Neuronal stem cell (in vitro differentiated cells): ENCODE data around the gene CCSER2.
A peak's percentile ranks its signal among the peaks of the same experiment; 100 is the strongest.
"Not testable (repeated sequence)": the region's sequence is repeated elsewhere in the genome, so short reads cannot be mapped to it uniquely, and the experiment has no call there.

ENCODE experiments used
- DNase-seq: peaks from one replicate; pipeline ENCODE4 v3.0.0-alpha.2; 2013; ENCODE audit warnings: low spot score
- H2AFZ ChIP-seq: one replicate; pipeline ENCODE4 v1.6.1; 2013; ENCODE audit warnings: mild to moderate bottlenecking, low read length, inconsistent platforms
- H2AK5ac ChIP-seq: 2 replicates; pipeline ENCODE4 v1.6.1; 2013; ENCODE audit warnings: low read depth, mild to moderate bottlenecking, inconsistent platforms, low read length, moderate library complexity, mixed read lengths
- H2BK120ac ChIP-seq: 2 replicates; pipeline ENCODE4 v1.6.1; 2013; ENCODE audit warnings: low read depth, mild to moderate bottlenecking, inconsistent platforms, low read length, moderate library complexity, mixed read lengths
- H2BK12ac ChIP-seq: one replicate; pipeline ENCODE4 v1.6.1; 2013; ENCODE audit warnings: low read length, inconsistent platforms
- H2BK15ac ChIP-seq: 2 replicates; pipeline ENCODE4 v1.6.1; 2013; ENCODE audit warnings: mild to moderate bottlenecking, low read length, inconsistent platforms, mixed read lengths
- H2BK5ac ChIP-seq: one replicate; pipeline ENCODE4 v1.6.1; 2013; ENCODE audit warnings: inconsistent platforms, mild to moderate bottlenecking, low read length, moderate library complexity
- H3K14ac ChIP-seq: one replicate; pipeline ENCODE4 v1.6.1; 2013; ENCODE audit warnings: low read length, inconsistent platforms
- H3K18ac ChIP-seq: 2 replicates; pipeline ENCODE4 v1.6.1; 2013; ENCODE audit warnings: low read length, inconsistent platforms
- H3K23ac ChIP-seq: 2 replicates; pipeline ENCODE4 v1.6.1; 2013; ENCODE audit warnings: low read depth, mild to moderate bottlenecking, mixed read lengths, low read length, inconsistent platforms; ENCODE audit not compliant: poor library complexity
- H3K27ac ChIP-seq: replicated peaks from 3 replicates; pipeline ENCODE4 v1.5.1; 2013; ENCODE audit warnings: low read length, inconsistent platforms
- H3K27me3 ChIP-seq, 3 experiments: 2 replicates each; pipeline ENCODE4 v1.6.1; 2013; ENCODE audit warnings: low read length in 3 of 3, mild to moderate bottlenecking in 2 of 3, inconsistent platforms in 1 of 3, low read depth in 1 of 3, mixed read lengths in 1 of 3, moderate library complexity in 1 of 3; ENCODE audit not compliant: control insufficient read depth in 3 of 3, insufficient read depth in 3 of 3
- H3K36me3 ChIP-seq, 2 donors: replicated peaks in 1 of 2; 2 replicates each; pipeline ENCODE4 v1.6.1; 2013; ENCODE audit warnings: low read length in 2 of 2; ENCODE audit not compliant: control insufficient read depth in 2 of 2, insufficient read depth in 2 of 2
- H3K4ac ChIP-seq: 2 replicates; pipeline ENCODE4 v1.6.1; 2013; ENCODE audit warnings: inconsistent platforms, mild to moderate bottlenecking, low read length, moderate library complexity
- H3K4me1 ChIP-seq, 2 donors: 1 replicate in 1 of 2; 2 replicates in 1 of 2; pipeline ENCODE4 v1.6.1; 2013; ENCODE audit warnings: low read length in 2 of 2, low read depth in 1 of 2; ENCODE audit not compliant: control insufficient read depth in 2 of 2, insufficient read depth in 1 of 2
- H3K4me2 ChIP-seq: one replicate; pipeline ENCODE4 v1.6.1; 2013; ENCODE audit warnings: mild to moderate bottlenecking, low read length, inconsistent platforms; ENCODE audit not compliant: insufficient read depth, poor library complexity, severe bottlenecking
- H3K4me3 ChIP-seq, 2 donors: 2 replicates each; pipeline ENCODE4 v1.5.1; 2013; ENCODE audit warnings: low read length in 2 of 2, mild to moderate bottlenecking in 2 of 2, inconsistent platforms in 1 of 2, moderate library complexity in 1 of 2
- H3K79me1 ChIP-seq: one replicate; pipeline ENCODE4 v1.6.1; 2013; ENCODE audit warnings: low read depth, mild to moderate bottlenecking, inconsistent platforms, low read length, moderate library complexity
- H3K9ac ChIP-seq: one replicate; pipeline ENCODE4 v1.6.1; 2013; ENCODE audit warnings: mild to moderate bottlenecking, low read depth, low read length, inconsistent platforms; ENCODE audit not compliant: poor library complexity
- H3K9me3 ChIP-seq, 2 donors: replicated peaks in 1 of 2; 2 replicates each; pipeline versions ENCODE3 to v1.6.1; 2013; ENCODE audit warnings: low read length in 2 of 2, mild to moderate bottlenecking in 2 of 2, inconsistent platforms in 1 of 2, low read depth in 1 of 2, mixed read lengths in 1 of 2, moderate library complexity in 1 of 2; ENCODE audit not compliant: control insufficient read depth in 2 of 2, insufficient read depth in 1 of 2
- H4K8ac ChIP-seq: one replicate; pipeline ENCODE4 v1.6.1; 2013; ENCODE audit warnings: low read depth, mild to moderate bottlenecking, inconsistent platforms, low read length, moderate library complexity
- H4K91ac ChIP-seq: one replicate; pipeline ENCODE4 v1.6.1; 2013; ENCODE audit warnings: low read length, low read depth, mild to moderate bottlenecking, inconsistent platforms; ENCODE audit not compliant: poor library complexity
- WGBS, 2 donors: extraction: QIAGEN DNeasy Blood & Tissue Kit; methylation state at CpG; one replicate each; pipeline ENCODE4 v1.1.7; 2013; ENCODE audit warnings: missing lambda C conversion rate in 2 of 2, mixed read lengths in 1 of 2; ENCODE audit not compliant: insufficient read length in 2 of 2, insufficient replicate concordance in 1 of 2; ENCODE audit errors: extremely low coverage in 2 of 2; 5-methylcytosine and 5-hydroxymethylcytosine counted together

Gene CCSER2

DNA sequence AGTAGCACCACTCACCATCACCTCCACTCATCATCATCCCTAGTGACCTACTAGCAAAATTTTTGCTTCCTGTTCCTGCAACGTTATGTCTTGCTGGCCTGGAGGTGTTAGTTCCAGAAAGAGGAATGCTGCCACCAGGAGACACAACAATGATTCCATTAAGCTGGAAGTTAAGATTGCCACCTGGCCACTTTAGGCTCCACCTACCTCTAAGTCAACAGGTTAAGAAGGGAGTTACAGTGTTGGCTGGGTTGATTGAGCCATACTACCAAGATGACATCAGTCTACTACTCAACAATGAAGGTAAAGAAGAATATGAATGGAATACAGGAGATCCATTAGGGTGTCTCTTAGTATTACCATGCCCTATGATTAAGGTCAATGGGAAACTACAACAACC is 4.8 kb upstream of the CCSER2 start:
- not testable (repeated sequence) for H3K9ac ChIP-seq, H3K18ac ChIP-seq, H3K27ac ChIP-seq, H3K4me1 ChIP-seq, H3K9me3 ChIP-seq, H4K8ac ChIP-seq, H2BK120ac ChIP-seq, H3K36me3 ChIP-seq, H2BK5ac ChIP-seq, H2BK12ac ChIP-seq, H3K4ac ChIP-seq, H2AK5ac ChIP-seq, H2AFZ ChIP-seq, H3K4me3 ChIP-seq, H3K14ac ChIP-seq, H2BK15ac ChIP-seq, H3K4me2 ChIP-seq, H3K27me3 ChIP-seq, DNase-seq, H4K91ac ChIP-seq, H3K23ac ChIP-seq, H3K79me1 ChIP-seq
- WGBS, 2 donors = no CpG with 5 or more reads among the region's 1 CpG

DNA sequence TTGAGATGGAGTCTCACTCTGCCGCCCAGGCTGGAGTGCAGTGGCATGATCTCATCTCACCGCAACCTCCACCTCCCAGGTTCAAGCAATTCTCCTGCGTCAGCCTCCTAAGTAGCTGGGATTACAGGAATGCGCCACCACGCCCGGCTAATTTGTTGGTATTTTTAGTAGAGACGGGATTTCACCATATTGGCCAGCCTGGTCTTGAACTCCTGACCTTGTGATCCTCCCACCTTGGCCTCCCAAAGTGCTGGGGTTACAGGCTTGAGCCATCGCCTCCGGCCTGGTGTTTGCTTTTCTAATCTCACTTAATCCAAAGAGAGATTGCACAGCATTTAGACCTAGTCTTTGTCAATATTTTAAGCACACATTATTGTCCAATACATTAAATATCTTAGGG is 1.4 kb upstream of the CCSER2 start:
- H3K9ac ChIP-seq, H3K23ac ChIP-seq, H3K4me3 ChIP-seq, H3K18ac ChIP-seq, H3K36me3 ChIP-seq, H3K4ac ChIP-seq, H2AFZ ChIP-seq, DNase-seq, H2AK5ac ChIP-seq, H3K14ac ChIP-seq, H3K4me2 ChIP-seq, H3K27me3 ChIP-seq, H2BK15ac ChIP-seq, H3K9me3 ChIP-seq, H3K79me1 ChIP-seq, H2BK120ac ChIP-seq, H4K91ac ChIP-seq, H3K27ac ChIP-seq, H2BK12ac ChIP-seq, H2BK5ac ChIP-seq, H4K8ac ChIP-seq, H3K4me1 ChIP-seq: not testable (repeated sequence)
- no CpG with 5 or more reads among the region's 9 CpGs for WGBS, 2 donors

DNA sequence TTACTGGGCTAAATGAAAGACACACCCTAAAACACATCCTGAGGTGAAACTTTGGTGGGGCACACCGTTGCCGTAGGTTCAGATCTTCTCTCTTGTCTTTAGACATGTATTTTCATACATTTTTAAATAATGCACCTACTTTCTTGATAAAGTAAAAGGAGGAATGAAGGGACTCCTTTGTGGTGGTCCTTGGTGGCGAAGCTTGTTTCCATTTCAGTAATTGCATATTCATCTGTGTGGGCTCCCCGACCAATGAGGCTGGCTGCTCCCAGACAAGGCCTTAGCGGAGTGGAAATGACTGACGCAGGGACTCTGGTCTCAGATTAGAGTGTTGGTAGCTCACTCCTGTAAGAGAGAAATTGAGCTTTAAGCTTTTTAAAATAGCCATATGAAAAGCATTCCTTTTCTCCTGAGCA is 815 bp downstream of the CCSER2 start:
- no peaks in the 10 kb centered on the region for H3K9me3 ChIP-seq
- no peak overlapping the region for H2BK5ac ChIP-seq
- H3K4me1 ChIP-seq = peaks cover 8% of the 10 kb centered on the region in 2 donors
- no CpG with 5 or more reads among the region's 6 CpGs for WGBS, 2 donors
- no peak overlapping the region for H3K23ac ChIP-seq
- H3K9ac ChIP-seq = no peak overlapping the region
- peak overlapping the region; percentile 85 to 99 for H3K4me3 ChIP-seq
- no peak overlapping the region for H2BK12ac ChIP-seq
- H2AK5ac ChIP-seq = no peak overlapping the region
- no peaks in the 10 kb centered on the region for H3K36me3 ChIP-seq
- H2BK15ac ChIP-seq = no peak overlapping the region
- no peak overlapping the region for H3K4ac ChIP-seq
- H3K27me3 ChIP-seq = no peaks in the 10 kb centered on the region
- H3K27ac ChIP-seq = peak overlapping the region; percentile 95
- peaks cover 2% of the 10 kb centered on the region for H3K79me1 ChIP-seq
- no peak overlapping the region for H3K14ac ChIP-seq
- peak overlapping the region; percentile 43 for H3K4me2 ChIP-seq
- peak overlapping the region; percentile 97 for H2AFZ ChIP-seq
- H4K8ac ChIP-seq = no peak overlapping the region
- no peak overlapping the region for H2BK120ac ChIP-seq
- DNase-seq = peak; percentile 35
- no peak overlapping the region for H4K91ac ChIP-seq
- no peak overlapping the region for H3K18ac ChIP-seq

DNA sequence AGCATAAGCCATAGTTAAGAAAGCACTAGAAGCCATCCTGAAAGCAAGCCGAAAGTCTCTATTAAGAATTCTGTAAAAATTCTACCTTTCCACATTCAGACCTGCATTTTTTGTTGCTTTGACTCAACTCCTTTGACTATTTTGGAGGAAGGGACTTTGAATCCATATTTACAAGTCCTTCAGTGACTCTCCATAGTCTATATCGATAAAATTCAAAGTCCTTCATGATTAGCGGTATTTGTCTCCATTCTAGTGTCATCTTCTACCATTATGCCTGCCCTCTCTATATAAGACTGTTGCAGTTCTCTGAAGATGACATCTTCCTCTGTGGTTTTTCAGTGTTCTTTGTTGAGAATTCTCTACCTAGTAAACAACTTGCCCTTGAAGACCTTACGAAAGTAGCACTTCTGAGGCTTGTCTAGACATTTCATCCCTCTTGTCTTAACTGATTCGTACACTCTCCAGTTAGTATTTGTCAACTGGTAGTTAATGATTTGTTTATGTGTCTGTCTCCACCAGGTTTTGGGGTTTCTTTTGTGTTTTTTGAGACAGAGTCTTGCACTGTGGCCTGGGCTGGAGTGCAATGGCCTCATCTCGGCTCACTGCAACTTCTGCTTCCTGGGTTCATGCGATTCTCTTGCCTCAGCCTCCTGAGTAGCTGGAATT is 1.7 kb downstream of the CCSER2 start:
- WGBS, 2 donors = no CpG with 5 or more reads among the region's 7 CpGs
- no peak overlapping the region for H2BK12ac ChIP-seq
- DNase-seq = no peak

More for the DNA sequence above, 1.7 kb downstream of the CCSER2 start:
- Histone ChIP-seq H3K9ac (no peak overlapping the region), H2BK120ac (no peak overlapping the region), H3K27me3 (no peaks in the 10 kb centered on the region), H2AFZ (no peak overlapping the region), H3K9me3 (no peaks in the 10 kb centered on the region), H3K14ac (no peak overlapping the region), H3K4me3 (peak overlapping the region in 1 of 2 donors; percentile 85), H3K18ac (no peak overlapping the region), H3K79me1 (peaks cover 4% of the 10 kb centered on the region), H3K23ac (no peak overlapping the region), H2AK5ac (no peak overlapping the region), H3K36me3 (no peaks in the 10 kb centered on the region), H3K4me2 (no peak overlapping the region), H4K91ac (no peak overlapping the region), H3K27ac (no peak overlapping the region), H3K4me1 (peaks cover 8 to 10% of the 10 kb centered on the region in 2 donors), H2BK15ac (no peak overlapping the region), H2BK5ac (no peak overlapping the region), H3K4ac (no peak overlapping the region), H4K8ac (no peak overlapping the region)
